GM19351 (cell line): Measurements from ENCODE around the gene DSN1.

Source experiments
- ATAC-seq: cut with Tn5 transposase; IDR thresholded peaks from one replicate; pipeline ENCODE4 v1.9.1; 2021; ENCODE audit warnings: mild to moderate bottlenecking, moderate library complexity; ENCODE audit not compliant: unreplicated experiment

The DSN1 gene

GRCh38 chr20:36758276-36758675, 15.3 kb downstream of the DSN1 start:
- no peak for ATAC-seq

GRCh38 chr20:36756496-36756895, 17.1 kb downstream of the DSN1 start:
- no peak for ATAC-seq

- ATAC-seq = no peak
These were observed 18.8 kb downstream of the DSN1 start for GRCh38 chr20:36754656-36755222.

GRCh38 chr20:36752582-36752981, 21.0 kb downstream of the DSN1 start:
- no peak for ATAC-seq

GRCh38 chr20:36745927-36746659, 27.5 kb downstream of the DSN1 start, which contains the start of gene NDRG3:
TSS of gene NDRG3 (minus strand) at chr20:36746090. CDS start at chr20:36721735, 24,355 bp downstream.
- peak; percentile 96 for ATAC-seq

- ATAC-seq = peak; percentile 37
These were observed 28.2 kb downstream of the DSN1 start for GRCh38 chr20:36745234-36745926.

GRCh38 chr20:36744764-36745191, 28.8 kb downstream of the DSN1 start:
- ATAC-seq = no peak

GRCh38 chr20:36744243-36744642, 29.3 kb downstream of the DSN1 start:
- no peak for ATAC-seq

- no peak for ATAC-seq
These were observed 31.0 kb downstream of the DSN1 start for GRCh38 chr20:36742558-36742957.

- no peak for ATAC-seq
These were observed 32.5 kb downstream of the DSN1 start for GRCh38 chr20:36741072-36741471.

GRCh38 chr20:36737183-36737499, 36.4 kb downstream of the DSN1 start:
- no peak for ATAC-seq

GRCh38 chr20:36736451-36737182, 36.9 kb downstream of the DSN1 start:
- ATAC-seq = no peak

GRCh38 chr20:36732456-36732855, 41.1 kb downstream of the DSN1 start:
- ATAC-seq = no peak

- no peak for ATAC-seq
These were observed 44.6 kb downstream of the DSN1 start for GRCh38 chr20:36728986-36729385.

- no peak for ATAC-seq
These were observed 47.4 kb downstream of the DSN1 start for GRCh38 chr20:36726168-36726567.

GRCh38 chr20:36720510-36720909, 53.1 kb downstream of the DSN1 start:
- ATAC-seq = no peak

GRCh38 chr20:36717657-36718056, 55.9 kb downstream of the DSN1 start:
- ATAC-seq = no peak

- ATAC-seq = no peak
These were observed 56.5 kb downstream of the DSN1 start for GRCh38 chr20:36717021-36717420.

- no peak for ATAC-seq
These were observed 60.8 kb downstream of the DSN1 start for GRCh38 chr20:36712775-36713174.

GRCh38 chr20:36709126-36709525, 64.4 kb downstream of the DSN1 start:
- ATAC-seq = no peak

- ATAC-seq = no peak
These were observed 70.0 kb downstream of the DSN1 start for GRCh38 chr20:36703530-36703929.
